ENCODE measurements around the gene PRDX5.

GRCh38 chr11:64304032-64304315, 13.9 kb upstream of the PRDX5 start:
- no peak for TF ChIP-seq PRPF4 (IDR thresholded peaks at IDR 0.05; ENCODE audit: insufficient read depth, low read depth, low read length, poor library complexity, severe bottlenecking)
- TF ChIP-seq ZNF12 (CRISPR knock-in tag; IDR thresholded peaks at IDR 0.05), result no peak
- TF ChIP-seq CTCF (IDR thresholded peaks at IDR 0.05 in 2 of 3, conservative IDR thresholded peaks at IDR 0.05 in 1 of 3; ENCODE audit: insufficient read depth in 2 of 3, low read depth in 1 of 3, low read length in 3 of 3), result no peak
- TF ChIP-seq JUND (IDR thresholded peaks at IDR 0.05; ENCODE audit: borderline replicate concordance, low read depth, low read length), result no peak
- TF ChIP-seq JUND (tag; IDR thresholded peaks at IDR 0.05; ENCODE audit: borderline replicate concordance, low read depth, low read length), result no peak
- no peak for TF ChIP-seq ZNF696 (CRISPR knock-in tag; conservative IDR thresholded peaks at IDR 0.05)
- no peak for TF ChIP-seq ZNF589 (CRISPR knock-in tag; IDR thresholded peaks at IDR 0.05; ENCODE audit: low read depth)
